Neural progenitor cell (in vitro differentiated cells): ENCODE data around the gene NUDT6. TPM values are rescaled to one million over a fixed set of nuclear protein-coding genes. Genes with fewer than 3 reads are reported as not detected.
"Not testable (repeated sequence)": the region's sequence is repeated elsewhere in the genome, so short reads cannot be mapped to it uniquely, and the experiment has no call there.

Experiments
- DNase-seq: peaks from one replicate; pipeline ENCODE4 v3.0.0-alpha.2; 2016; ENCODE audit warnings: low spot score
- H2AFZ ChIP-seq: fragments of 200-600 bp; sonication (generic); replicated peaks from 2 replicates; pipeline ENCODE4 v1.6.1; 2016; ENCODE audit warnings: antibody characterized with exemption
- H3F3A ChIP-seq: fragments of 200-600 bp; sonication (generic); 2 replicates; pipeline ENCODE4 v1.6.1; 2016; ENCODE audit warnings: antibody characterized with exemption, low read depth
- H3K27ac ChIP-seq: fragments of 200-600 bp; sonication (generic); 2 replicates; pipeline ENCODE4 v1.5.1; 2016; ENCODE audit warnings: mild to moderate bottlenecking
- H3K27me3 ChIP-seq: fragments of 200-600 bp; sonication (generic); 2 replicates; pipeline ENCODE4 v1.6.1; 2016; ENCODE audit warnings: mild to moderate bottlenecking, moderate library complexity
- H3K36me3 ChIP-seq: fragments of 200-600 bp; sonication (generic); 2 replicates; pipeline ENCODE4 v1.5.1; 2016
- H3K4me1 ChIP-seq: fragments of 200-600 bp; sonication (generic); 2 replicates; pipeline ENCODE4 v1.6.1; 2016; ENCODE audit warnings: mixed run types
- H3K4me2 ChIP-seq: fragments of 200-600 bp; sonication (generic); 2 replicates; pipeline ENCODE4 v1.6.1; 2016
- H3K4me3 ChIP-seq: fragments of 200-600 bp; sonication (generic); 2 replicates; pipeline ENCODE4 v1.5.1; 2016
- H3K79me2 ChIP-seq: fragments of 200-600 bp; sonication (generic); 2 replicates; pipeline ENCODE4 v1.6.1; 2016; ENCODE audit warnings: low read depth
- H3K9ac ChIP-seq: fragments of 200-600 bp; sonication (generic); 2 replicates; pipeline ENCODE4 v1.6.1; 2016
- H3K9me3 ChIP-seq: fragments of 200-600 bp; sonication (generic); 2 replicates; pipeline ENCODE4 v1.5.1; 2016; ENCODE audit warnings: low read depth
- H4K20me1 ChIP-seq: fragments of 200-600 bp; sonication (generic); 2 replicates; pipeline ENCODE4 v1.6.1; 2016; ENCODE audit warnings: low read depth
- H3K27ac Mint-ChIP-seq: 3 replicates; pipeline ENCODE4 v1.8.0; 2021; ENCODE audit warnings: mixed read lengths
- H3K27me3 Mint-ChIP-seq: 2 replicates; pipeline ENCODE4 v1.8.0; 2022; ENCODE audit warnings: low read depth, mild to moderate bottlenecking, inconsistent platforms, moderate library complexity, mixed read lengths; ENCODE audit not compliant: insufficient read depth
- H3K36me3 Mint-ChIP-seq: 3 replicates; pipeline ENCODE4 v1.8.0; 2021; ENCODE audit warnings: mixed read lengths
- H3K4me1 Mint-ChIP-seq: 3 replicates; pipeline ENCODE4 v1.8.0; 2021; ENCODE audit warnings: mixed read lengths
- H3K4me3 Mint-ChIP-seq: 3 replicates; pipeline ENCODE4 v1.8.0; 2021; ENCODE audit warnings: mild to moderate bottlenecking, moderate library complexity, mixed read lengths
- H3K9me3 Mint-ChIP-seq: 3 replicates; pipeline ENCODE4 v1.8.0; 2020; ENCODE audit warnings: mixed read lengths
- CTCF ChIP-seq: fragments of 200-600 bp; sonication (generic); IDR thresholded peaks from 2 replicates; pipeline ENCODE4 v1.5.1; 2017; ENCODE audit warnings: antibody characterized with exemption, mild to moderate bottlenecking
- EZH2 ChIP-seq: fragments of 200-600 bp; sonication (generic); IDR thresholded peaks from 2 replicates; pipeline ENCODE4 v1.6.1; 2017; ENCODE audit warnings: antibody characterized with exemption, mild to moderate bottlenecking, moderate library complexity
- EZH2phosphoT487 ChIP-seq: fragments of 200-600 bp; sonication (generic); IDR thresholded peaks from 2 replicates; pipeline ENCODE4 v1.6.1; 2017; ENCODE audit warnings: antibody characterized with exemption
- total RNA-seq: library from RNA; depleted of rRNA; stranded (reverse); fragments of >200 nt; gene quantifications from 2 replicates; pipeline ENCODE4 v1.2.3, GENCODE V29; 2015; ENCODE audit warnings: low replicate concordance

NUDT6 gene
- total RNA-seq, 1 donor from 2014 or later = 20.9 TPM

GRCh38 chr4:122847931-122848330, 74.5 kb downstream of the NUDT6 start:
- no peaks in the 10 kb centered on the region for H3K27me3 ChIP-seq
- H3K9me3 ChIP-seq = no peaks in the 10 kb centered on the region
- H3K4me1 Mint-ChIP-seq = peaks cover 5% of the 10 kb centered on the region
- peaks cover 11% of the 10 kb centered on the region for H3K36me3 Mint-ChIP-seq
- peaks cover 35% of the 10 kb centered on the region for H3K4me1 ChIP-seq
- no peak overlapping the region for H2AFZ ChIP-seq
- H3K36me3 ChIP-seq = no peaks in the 10 kb centered on the region
- no peak overlapping the region for H3K4me2 ChIP-seq
- no peak overlapping the region for H3K27ac Mint-ChIP-seq
- H3K27me3 Mint-ChIP-seq = no peaks in the 10 kb centered on the region
- no peak for DNase-seq
- no peak overlapping the region for H3K27ac ChIP-seq
- peaks cover 2% of the 10 kb centered on the region for H3K9me3 Mint-ChIP-seq
- peaks cover 14% of the 10 kb centered on the region for H3F3A ChIP-seq
- peaks cover 50% of the 10 kb centered on the region for H4K20me1 ChIP-seq
- H3K4me3 ChIP-seq = no peak overlapping the region
- no peak overlapping the region for H3K9ac ChIP-seq
- H3K79me2 ChIP-seq = peaks cover 100% of the 10 kb centered on the region
- TF ChIP-seq EZH2phosphoT487 (no peak), EZH2 (no peak), CTCF (no peak)
- H3K4me3 Mint-ChIP-seq = no peak overlapping the region

- peaks cover 55% of the 10 kb centered on the region for H4K20me1 ChIP-seq
- peaks cover 2% of the 10 kb centered on the region for H3K9me3 Mint-ChIP-seq
- H3K4me3 ChIP-seq = no peak overlapping the region
- H3K27me3 Mint-ChIP-seq = no peaks in the 10 kb centered on the region
- H3K36me3 ChIP-seq = no peaks in the 10 kb centered on the region
- DNase-seq = no peak
- H2AFZ ChIP-seq = no peak overlapping the region
- no peak overlapping the region for H3K4me3 Mint-ChIP-seq
- no peaks in the 10 kb centered on the region for H3K9me3 ChIP-seq
- TF ChIP-seq EZH2 (no peak), CTCF (no peak), EZH2phosphoT487 (no peak)
- H3K36me3 Mint-ChIP-seq = peaks cover 11% of the 10 kb centered on the region
- no peak overlapping the region for H3K27ac ChIP-seq
- H3F3A ChIP-seq = peaks cover 27% of the 10 kb centered on the region
- no peak overlapping the region for H3K9ac ChIP-seq
- peaks cover 46% of the 10 kb centered on the region for H3K4me1 ChIP-seq
- peaks cover 5% of the 10 kb centered on the region for H3K4me1 Mint-ChIP-seq
- no peak overlapping the region for H3K27ac Mint-ChIP-seq
- peaks cover 100% of the 10 kb centered on the region for H3K79me2 ChIP-seq
- no peak overlapping the region for H3K4me2 ChIP-seq
- no peaks in the 10 kb centered on the region for H3K27me3 ChIP-seq
Observed at GRCh38 chr4:122845760-122846159, 76.6 kb downstream of the NUDT6 start.

GRCh38 chr4:122845066-122845465, 77.3 kb downstream of the NUDT6 start:
- Mint-ChIP-seq H3K27ac (no peak overlapping the region), H3K4me3 (no peak overlapping the region), H3K36me3 (peaks cover 13% of the 10 kb centered on the region), H3K9me3 (peaks cover 2% of the 10 kb centered on the region), H3K4me1 (peaks cover 5% of the 10 kb centered on the region), H3K27me3 (no peaks in the 10 kb centered on the region)
- peaks cover 100% of the 10 kb centered on the region for H3K79me2 ChIP-seq
- H2AFZ ChIP-seq = no peak overlapping the region
- H3K36me3 ChIP-seq = no peaks in the 10 kb centered on the region
- no peak for DNase-seq
- H3K4me2 ChIP-seq = peak overlapping the region; percentile 12
- peaks cover 39% of the 10 kb centered on the region for H3K4me1 ChIP-seq
- H3K9me3 ChIP-seq = no peaks in the 10 kb centered on the region
- H3K27ac ChIP-seq = peak overlapping the region; percentile 30
- H3F3A ChIP-seq = peaks cover 27% of the 10 kb centered on the region
- H3K9ac ChIP-seq = no peak overlapping the region
- H3K27me3 ChIP-seq = no peaks in the 10 kb centered on the region
- no peak overlapping the region for H3K4me3 ChIP-seq
- peaks cover 55% of the 10 kb centered on the region for H4K20me1 ChIP-seq
- no peak for TF ChIP-seq EZH2phosphoT487
- TF ChIP-seq CTCF = no peak
- TF ChIP-seq EZH2 = no peak

- not testable (repeated sequence) for H3K27me3 Mint-ChIP-seq, H3K9me3 Mint-ChIP-seq, H3K27me3 ChIP-seq, H3K4me1 Mint-ChIP-seq, H3K27ac ChIP-seq, H2AFZ ChIP-seq, H3K36me3 ChIP-seq, H3K9me3 ChIP-seq, H3K4me3 ChIP-seq, H3K4me2 ChIP-seq, H3K9ac ChIP-seq, DNase-seq, H3K4me3 Mint-ChIP-seq, H3K27ac Mint-ChIP-seq
- Histone ChIP-seq H3K79me2 (peaks cover 100% of the 10 kb centered on the region), H4K20me1 (peaks cover 58% of the 10 kb centered on the region), H3K4me1 (peaks cover 37% of the 10 kb centered on the region), H3F3A (peaks cover 27% of the 10 kb centered on the region)
- peaks cover 19% of the 10 kb centered on the region for H3K36me3 Mint-ChIP-seq
Observed at GRCh38 chr4:122844391-122844790, 78.0 kb downstream of the NUDT6 start.
